Activated CD4-positive, CD25-positive, alpha-beta regulatory T cell treated with anti-CD3 and anti-CD28 coated beads, Interleukin-2, amount 50 U/mL, for 16 hours (primary cell): ENCODE data around the gene SBF2.
"Not testable (repeated sequence)": the region's sequence is repeated elsewhere in the genome, so short reads cannot be mapped to it uniquely, and the experiment has no call there.

Source experiments
- DNase-seq: peaks from one replicate; pipeline ENCODE4 v3.0.0-alpha.2; 2020; ENCODE audit warnings: low read depth, low spot score

SBF2 gene

DNA sequence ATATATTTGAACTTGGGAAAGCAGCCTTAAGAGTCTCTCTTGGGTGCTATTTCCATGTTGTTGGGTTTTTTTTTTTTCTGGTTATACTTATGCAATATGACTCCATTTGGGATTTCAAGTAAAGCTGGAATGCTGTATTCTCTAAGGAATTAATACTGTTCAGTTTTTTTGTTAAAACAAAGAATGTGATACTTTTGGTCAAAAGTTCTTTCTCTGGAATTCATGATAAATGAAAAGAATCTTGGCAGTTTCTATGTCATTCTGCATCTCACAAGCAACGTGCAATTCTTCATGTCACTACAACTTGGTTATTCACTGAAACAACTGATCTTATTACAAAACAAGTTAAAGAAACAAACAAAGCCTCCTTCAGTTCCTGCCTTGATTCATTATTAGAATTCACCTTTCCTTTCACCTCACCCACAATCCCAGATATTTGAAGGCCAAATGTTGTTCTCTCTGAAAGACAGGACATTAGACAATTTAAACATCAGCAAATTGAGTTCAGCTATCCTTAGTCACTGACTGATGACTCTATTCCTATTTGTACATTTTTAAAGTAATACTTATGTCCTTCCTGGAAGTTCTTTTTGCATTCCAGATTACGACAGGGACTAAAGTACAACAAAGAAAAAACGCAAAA, 176.2 kb downstream of the SBF2 start:
- DNase-seq, result no peak

DNA sequence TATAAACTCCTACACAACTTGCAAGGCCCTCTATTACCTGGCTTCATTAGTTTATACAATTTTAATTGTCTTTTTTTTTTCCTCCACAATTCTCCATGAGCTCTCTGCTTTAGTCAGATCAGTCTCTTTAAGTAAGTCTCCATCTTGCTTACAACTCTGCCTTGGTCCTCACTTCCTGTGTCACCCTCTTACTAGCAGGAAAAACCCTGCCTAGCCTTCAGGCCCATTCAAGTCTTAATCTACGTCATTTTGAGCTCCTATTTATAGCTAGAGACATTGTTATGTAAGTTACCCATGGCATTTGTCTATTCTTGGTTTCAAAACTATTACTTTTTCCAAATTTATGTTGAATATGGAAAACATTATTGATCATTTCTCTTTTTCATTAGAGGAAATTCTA, 177.4 kb downstream of the SBF2 start:
- DNase-seq, result no peak

DNA sequence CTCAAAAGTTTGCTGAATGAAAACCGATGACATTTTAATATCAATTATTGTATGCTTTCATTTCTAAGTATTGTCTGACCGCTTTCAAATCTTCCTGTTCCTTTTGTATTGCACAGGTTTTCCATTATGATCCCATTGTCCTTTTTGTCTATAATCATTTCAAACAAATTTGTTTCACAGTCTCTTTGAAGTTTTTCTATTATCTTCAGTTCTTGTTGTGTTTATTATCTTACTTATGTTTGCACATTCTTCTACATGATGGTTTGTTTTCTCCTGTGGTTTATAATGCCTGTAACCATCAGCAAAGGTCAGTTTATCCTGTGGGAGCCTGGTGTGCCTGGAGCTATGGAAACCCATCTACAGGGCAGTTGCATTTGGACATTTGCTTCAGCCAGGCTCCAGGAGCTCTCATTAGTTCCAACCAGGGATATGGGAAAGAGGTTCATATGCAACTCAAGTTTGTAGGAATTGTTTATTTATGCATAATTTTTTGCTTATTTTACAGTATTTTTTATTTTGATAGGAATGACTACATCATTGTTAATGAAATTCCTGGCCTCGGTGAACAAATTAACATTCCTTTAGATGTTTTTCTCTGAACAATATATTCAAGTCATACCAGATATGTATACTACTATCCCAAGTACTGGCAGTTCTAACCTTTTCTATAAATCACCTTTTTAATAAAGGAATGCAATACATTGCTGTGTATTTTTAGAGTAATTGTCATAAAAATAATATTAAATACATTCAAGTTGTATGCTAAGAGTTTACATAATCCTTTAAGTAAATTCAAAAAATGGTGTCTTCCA, 179.2 kb downstream of the SBF2 start:
- DNase-seq, result no peak

DNA sequence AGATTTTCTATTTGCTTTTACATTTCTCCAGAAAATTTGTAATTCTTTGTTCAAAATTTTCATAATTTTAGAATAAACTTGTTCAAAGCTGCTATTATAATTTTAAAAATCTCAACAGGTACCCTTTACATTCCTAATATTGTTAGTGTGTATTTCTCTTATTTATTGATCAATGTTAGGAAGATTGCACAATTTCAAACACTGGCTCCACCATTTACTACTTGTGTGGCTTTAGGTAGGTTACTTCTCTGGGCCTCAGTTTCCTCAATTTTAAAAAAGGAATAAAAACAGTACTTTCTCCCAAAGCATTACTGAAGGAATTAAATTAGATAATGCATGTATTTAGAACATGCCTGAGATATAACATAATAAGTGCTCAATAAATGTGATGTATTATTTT, 180.2 kb downstream of the SBF2 start:
- DNase-seq, result no peak

DNA sequence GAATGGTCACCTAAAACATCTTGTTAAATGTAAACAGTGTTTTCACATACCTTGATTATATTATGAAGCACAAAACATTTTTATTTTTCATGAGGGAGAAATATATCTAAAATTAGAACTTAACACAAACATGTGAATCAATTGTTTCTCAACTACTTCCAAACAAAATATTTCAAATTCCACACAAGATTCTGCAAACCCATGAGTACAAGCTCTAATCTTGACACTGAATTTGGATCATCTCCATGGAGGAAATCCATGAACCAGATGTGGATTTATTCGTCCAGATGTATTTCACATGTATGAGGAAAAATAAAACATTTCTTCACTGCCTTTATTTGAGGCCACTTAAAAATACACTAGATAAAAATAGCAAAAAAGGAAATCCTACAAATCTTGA, 184.2 kb downstream of the SBF2 start:
- DNase-seq, result no peak

DNA sequence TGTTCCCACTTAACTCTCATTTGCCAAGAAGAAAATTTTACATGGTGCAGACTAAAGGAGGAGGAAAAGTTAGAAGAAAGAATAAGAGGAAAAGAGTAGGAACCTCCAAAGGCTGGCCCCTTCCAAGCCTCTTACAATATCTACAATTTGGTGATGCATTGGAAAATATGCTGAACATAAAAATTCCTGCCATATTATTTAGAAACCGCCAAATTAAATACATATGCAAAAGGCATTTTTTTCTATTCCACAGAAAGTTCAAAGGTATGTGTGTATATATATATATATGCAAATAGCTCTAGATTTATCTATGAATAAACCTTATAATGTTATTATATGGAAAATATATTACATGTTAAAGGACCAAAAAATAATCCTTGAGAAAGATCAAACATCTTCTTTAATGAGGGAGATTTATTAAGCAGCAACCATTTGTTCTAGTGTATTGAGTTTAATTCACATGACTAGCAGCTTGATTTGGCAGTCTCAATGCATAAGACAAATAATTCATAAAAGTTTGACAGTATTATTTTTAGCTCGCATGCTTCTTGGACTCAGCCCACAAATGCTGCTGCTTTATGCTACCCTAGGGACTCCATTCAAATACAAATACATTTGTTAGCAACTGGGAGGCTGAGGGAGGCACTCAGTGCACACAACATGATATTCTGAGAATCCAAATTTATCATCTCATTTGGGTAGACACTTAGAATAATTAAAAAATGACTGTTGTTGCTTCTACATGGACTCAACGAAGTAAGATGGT, 184.9 kb downstream of the SBF2 start:
- no peak for DNase-seq

DNA sequence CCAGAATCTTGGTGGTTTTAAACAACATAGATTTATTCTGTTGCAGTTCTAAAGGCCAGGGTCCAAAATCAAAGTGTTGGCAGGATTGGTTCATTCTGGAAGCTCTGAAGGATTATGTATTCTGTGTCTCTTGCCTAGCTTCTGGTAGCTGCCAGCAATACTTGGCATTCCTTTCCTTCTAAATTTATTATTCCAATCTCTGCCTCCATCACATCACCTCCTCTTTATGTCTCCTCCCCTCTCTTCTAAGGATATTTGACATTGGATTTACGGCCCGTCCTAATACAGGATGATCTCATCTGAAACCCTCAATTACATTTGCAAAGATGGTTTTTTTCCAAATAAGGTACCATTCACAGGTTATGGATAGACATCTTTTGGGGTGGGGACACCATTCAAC, 186.5 kb downstream of the SBF2 start:
- no peak for DNase-seq

DNA sequence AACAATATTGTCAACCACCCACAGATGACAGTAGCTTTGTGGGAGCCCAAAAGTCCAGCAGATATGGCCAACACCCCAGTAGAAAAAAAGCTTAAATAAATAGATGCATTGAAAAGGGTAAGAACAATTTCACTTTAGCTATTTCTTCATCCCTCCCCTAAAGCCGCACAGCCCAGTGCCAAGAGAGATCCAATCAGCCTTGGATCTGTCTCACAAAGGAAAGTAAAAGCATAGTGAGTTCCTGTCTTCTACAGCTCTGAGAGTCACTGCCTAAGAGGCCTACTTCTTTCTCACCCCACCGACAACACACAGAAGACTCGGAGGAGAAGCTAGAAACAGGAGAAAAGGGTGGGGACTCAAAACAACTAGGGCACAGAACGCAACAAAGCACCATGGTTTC, 196.4 kb downstream of the SBF2 start:
- no peak for DNase-seq

DNA sequence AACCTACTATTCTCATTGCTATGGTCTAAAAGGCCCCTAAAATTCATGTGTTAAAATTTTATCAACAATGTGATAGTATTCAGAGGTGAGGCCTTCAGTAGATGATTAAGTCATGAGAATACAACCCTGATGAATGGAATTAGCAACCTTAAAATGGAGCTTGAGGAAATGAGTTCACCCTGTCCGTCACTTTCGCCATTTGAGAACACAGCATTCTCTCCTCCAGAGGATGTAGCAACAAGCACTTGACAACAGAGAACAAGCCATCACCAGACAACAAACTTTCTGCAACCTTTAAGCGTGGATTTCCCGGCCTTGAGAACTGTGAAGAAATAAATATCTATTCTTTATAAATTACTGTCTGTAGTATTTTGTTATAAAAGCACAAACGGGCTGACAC, 197.0 kb downstream of the SBF2 start:
- no peak for DNase-seq

DNA sequence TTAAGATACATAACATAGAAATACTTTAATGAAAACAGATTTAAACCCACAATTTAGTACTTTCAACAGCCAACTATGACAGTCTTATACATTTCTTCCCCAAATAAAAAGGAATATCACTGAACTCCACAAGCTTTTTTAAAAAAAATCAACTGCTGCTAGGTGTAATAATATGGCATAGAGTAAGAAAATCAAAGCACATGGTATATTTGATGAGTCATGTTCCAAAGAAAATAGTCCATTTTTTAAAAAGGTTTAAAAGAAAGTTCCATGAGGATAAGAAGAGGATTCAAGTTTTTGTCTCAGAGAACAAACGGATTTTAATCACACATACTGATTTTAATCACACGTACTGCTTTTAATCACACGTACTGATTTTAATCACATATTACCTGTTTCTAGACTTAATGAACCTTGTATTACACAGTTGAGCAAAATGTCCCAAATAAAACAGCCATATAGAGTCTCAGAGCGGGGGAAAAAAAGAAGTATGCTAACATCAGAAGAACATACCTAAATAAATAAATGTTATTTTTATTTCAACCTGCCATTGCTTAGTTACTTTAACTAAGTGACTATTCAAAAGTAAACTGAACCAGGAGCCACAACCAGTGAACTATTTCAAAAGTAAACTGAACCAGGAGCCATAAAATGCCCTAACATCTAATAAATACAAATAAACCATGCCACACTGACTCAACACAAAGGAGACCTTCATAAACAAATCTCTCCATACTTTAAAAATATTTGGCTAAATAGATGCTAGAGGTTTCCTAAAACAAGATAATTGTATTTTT, 198.4 kb downstream of the SBF2 start:
- no peak for DNase-seq

DNA sequence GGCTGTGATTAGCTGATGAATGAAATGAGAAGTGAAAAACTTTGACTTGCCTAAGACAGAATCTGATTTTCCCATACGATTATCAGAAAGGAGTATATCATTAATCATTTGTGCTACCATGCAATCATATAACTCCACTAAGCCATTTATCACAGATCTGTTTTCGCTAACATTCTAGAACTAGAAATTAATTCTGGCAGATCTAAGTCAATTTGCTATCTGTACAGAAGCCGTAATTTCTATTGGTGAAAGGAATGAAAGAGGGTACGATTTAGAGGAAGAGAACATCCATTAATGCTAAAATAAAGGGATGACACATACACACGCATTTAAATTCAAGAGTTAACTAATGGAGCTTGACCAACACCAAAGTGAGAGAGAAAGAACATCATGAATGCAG, 201.6 kb downstream of the SBF2 start:
- DNase-seq, result no peak

DNA sequence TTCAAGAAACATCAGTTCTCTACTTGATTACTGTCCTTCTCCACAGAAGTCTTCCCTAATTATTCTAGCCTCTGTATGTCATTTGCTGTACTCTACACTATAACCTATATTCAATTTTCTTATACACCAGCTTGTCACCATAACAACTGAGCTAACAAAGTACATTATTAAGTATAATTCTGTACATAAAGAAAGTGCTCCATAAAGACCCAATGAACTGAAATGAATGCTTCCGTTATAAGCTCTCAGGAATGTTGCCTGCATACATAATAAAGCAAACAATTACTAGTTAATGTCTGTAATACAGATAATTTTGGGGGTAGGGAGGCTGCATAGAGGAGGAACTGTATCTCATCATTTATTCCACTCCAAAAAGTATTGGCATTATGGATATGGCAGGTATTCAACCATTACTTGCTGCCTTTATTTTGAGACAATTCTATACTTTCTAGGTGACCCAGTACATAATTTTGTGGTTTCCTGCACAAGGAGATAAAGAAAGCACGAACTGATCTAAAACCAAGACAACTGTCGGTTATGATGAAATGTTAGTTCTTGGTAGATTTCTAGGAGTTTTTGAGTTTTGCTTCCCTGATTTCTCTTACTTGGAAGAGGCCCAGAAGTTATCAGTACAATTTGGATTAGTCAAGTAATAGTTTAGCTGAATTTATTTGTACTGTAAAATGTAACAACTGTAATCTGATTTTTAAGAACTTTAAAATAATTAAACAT, 202.5 kb downstream of the SBF2 start:
- DNase-seq, result no peak

DNA sequence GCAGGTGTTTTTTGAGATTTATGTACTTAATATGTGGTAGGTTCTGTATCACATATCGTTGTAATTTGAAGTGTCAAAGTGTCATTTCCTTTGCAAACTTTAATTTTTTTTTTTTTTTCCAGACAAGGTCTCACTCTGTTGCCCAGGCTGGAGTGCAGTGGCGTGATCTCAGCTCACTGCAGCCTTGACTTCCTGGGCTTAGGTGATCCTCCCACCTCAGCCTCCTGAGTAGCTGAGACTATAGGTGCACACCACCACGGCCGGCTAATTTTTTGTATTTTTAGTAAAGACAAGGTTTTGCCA, 206.1 kb downstream of the SBF2 start:
- not testable (repeated sequence) for DNase-seq

DNA sequence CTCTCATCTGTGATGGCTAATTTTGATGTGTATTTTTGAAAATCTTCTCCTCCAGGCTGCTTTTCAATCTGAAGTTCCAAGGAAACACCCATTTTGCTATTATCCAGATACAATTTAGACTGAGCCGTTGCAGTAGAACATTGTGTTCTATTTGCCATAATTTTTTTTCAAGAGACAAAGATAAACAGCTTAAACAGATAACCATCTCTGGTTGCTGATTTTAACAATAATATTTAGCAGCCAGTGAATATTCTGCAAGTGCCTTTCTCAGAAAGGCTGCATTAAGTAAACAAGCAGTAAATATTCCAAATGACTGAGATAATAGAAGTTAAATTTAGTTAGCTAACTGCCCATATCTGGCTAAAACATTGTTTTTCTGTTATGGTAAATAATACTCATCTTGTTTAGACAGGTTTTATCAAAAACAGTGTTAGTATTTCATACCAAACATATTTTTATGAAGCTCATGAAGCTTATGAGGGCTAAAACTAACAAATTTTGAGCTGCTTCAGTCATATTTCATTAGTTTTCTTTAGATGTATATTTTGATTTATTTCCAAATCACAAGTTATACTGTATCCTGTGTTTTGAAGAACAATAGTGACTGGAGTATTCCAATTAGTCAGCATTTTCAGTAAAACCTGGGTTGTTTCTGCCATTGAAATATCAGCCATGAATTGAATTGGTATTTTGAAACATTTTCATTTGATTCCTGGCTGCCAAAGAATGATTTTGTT, 206.7 kb downstream of the SBF2 start:
- DNase-seq, result no peak

DNA sequence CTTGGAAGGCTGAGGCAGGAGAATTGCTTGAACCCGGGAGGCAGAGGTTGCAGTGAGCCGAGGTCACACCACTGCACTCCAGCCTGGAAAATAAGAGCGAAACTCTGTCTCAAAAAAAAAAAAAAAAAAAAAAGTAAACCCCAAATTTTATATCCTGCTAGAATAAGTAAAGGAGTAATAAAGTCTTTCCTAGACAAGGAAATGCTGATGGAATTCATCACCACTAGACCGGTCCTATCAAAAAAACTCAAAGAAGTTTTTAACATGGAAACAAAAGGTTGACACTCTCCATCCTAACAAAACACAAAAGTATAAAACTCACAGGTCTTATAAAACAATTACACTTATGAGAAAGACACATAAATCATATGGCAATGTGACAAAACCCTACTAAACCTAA, 213.9 kb downstream of the SBF2 start:
- no peak for DNase-seq

DNA sequence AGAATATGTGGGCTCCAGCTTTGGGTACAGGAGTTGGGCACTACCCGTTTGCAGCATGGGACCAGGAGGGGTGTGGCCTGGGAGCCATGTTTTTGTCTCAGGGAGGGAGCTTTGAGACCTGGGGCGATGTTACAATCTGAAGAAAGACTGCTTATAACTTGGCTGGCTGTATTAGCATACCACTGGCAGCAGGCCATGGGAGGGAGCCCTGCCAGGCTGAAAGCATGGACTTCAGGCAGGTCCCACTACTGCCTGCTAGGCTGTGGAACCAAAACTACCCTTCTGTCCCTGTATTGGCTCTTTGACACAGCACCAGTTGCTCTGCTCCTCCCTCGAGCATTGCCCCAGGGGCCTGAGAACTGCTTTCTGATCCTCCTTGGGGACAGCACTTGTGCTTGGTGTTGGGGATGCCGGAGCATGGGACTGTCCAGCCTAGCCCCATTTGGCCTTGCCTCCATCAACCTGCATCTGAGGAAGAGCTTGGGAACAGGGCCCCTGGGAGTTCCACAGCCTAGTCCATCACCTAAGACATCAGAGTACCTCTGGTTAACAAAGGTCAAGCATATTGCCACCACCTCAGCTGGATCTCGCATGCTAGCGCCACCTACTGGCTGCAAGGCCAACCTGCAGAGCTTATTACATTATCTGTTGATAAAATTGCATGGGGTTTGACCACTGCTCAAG, 217.4 kb downstream of the SBF2 start:
- peak; percentile 4 for DNase-seq

DNA sequence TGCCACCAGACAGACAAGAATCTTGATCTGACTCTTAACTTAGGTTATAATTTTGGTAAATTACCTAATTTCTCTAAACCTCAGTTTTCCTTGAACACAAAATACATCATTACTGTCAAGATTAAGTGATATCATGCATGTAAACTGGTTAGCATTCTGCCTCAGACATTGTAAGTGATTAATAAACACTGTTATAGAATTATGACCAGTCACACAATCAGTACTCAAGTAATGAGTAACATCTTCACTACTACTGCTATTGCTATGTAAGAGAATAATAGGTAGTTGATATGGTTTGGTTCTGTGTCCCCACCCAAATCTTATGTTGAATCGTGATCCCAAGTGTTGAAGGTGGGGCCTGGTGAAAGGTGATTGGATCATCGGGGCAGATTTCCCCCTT, 218.9 kb downstream of the SBF2 start:
- no peak for DNase-seq

DNA sequence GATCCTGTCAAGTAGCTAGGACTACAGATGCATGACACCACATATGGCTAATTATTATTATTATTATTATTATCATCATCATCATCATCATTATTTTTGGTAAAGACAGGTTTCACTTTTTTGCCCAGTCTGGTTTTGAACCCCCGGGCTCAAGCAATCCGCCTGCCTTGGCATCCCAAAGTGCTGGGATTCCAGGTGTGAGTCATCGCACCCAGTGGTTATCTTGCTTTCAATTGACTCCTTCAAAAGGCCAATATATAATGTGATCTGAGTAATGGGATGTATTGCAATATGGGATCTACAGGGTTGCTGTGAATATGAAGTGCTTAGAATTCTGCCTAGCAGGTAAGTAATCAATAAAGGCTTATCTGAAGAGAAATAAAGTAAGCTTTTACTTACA, 221.2 kb downstream of the SBF2 start:
- DNase-seq, result no peak

DNA sequence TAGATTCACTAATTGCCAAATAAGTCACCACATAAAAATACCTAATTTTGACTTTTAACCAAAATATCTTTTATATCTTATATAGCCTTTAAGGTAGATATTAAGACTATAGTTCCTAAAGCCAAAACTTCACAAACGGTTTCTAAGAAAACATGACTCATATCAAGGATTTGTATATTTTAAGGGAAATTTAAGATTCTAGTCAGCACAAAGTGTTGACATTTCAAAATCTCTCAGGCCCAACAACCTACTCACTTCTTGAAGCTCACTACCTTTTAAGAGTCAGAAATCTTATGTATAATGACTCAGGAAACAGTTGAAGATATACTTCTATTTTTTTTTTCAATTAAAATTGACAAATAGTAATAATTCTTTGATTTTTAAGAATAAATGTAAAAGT, 221.9 kb downstream of the SBF2 start:
- no peak for DNase-seq

DNA sequence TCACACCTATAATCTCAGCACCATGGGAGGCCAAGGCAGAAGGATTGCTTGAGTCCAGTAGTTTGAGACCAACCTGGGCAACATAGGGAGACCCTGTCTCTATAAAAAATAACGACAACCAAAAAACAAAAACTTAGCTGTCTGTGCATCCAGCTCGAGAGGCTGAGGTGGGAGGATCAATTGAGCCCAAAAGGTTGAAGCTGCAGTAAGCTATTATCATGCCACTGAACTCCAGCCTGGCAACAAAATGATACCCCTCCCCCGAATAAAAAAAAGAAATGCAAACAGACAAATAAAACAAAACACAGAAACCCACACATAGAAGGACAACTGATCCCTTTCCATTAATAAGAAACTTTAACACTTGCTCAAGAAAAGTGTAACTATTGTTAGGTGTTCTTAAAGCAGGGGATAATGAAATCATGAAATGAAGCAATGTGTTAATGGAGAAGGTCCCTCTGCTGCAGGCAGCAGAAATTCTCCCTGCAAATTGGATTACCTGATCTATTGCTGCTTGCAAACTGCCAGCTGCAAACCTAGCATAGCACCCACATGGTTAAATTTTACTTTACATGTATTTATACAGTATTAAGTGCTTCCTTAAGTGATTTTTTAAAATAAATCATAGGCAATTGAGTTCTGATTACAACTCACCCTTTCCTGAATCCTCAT, 226.3 kb downstream of the SBF2 start:
- no peak for DNase-seq
